ENCODE data around the gene GAS7.

GRCh38 chr17:10172241-10172741 is 26.1 kb downstream of the GAS7 start:
- TF ChIP-seq NFE2L2 (IDR thresholded peaks at IDR 0.05; ENCODE audit: low read length): no peak
- TF ChIP-seq ESRRA (CRISPR knock-in tag; IDR thresholded peaks at IDR 0.05; ENCODE audit: low read depth): no peak
- TF ChIP-seq PHF20 (CRISPR knock-in tag; IDR thresholded peaks at IDR 0.05): no peak
